ENCODE results near the gene EPOP.
A peak's percentile ranks its signal among the peaks of the same experiment; 100 is the strongest.

The EPOP gene

GRCh38 chr17:38706505-38707216, 31.9 kb upstream of the EPOP start:
- H3K36me3 ChIP-seq (ENCODE audit: control insufficient read depth, low read length), result peaks cover 60% of the 10 kb centered on the region
- peak overlapping the region; percentile 77 for H3K4me2 ChIP-seq (ENCODE audit: low read length)
- no peaks in the 10 kb centered on the region for H3K27me3 ChIP-seq (ENCODE audit: control insufficient read depth, low read length)
- H3K79me2 ChIP-seq (ENCODE audit: control insufficient read depth, low read length), result peaks cover 44% of the 10 kb centered on the region
- peaks cover 32% of the 10 kb centered on the region for H3K4me1 ChIP-seq (ENCODE audit: control insufficient read depth, low read length)
- TF ChIP-seq EZH2phosphoT487 (IDR thresholded peaks at IDR 0.05; ENCODE audit: borderline replicate concordance, low read length) (no peak), CTCF (IDR thresholded peaks at IDR 0.05; ENCODE audit: low read depth, low read length, poor library complexity, severe bottlenecking) (no peak)
- H3K9me2 ChIP-seq (replicated peaks; ENCODE audit: control insufficient read depth, low read length), result no peaks in the 10 kb centered on the region
- peak overlapping the region; percentile 58 for H3K27ac ChIP-seq (ENCODE audit: low read depth, low read length)
- H4K20me1 ChIP-seq (ENCODE audit: control insufficient read depth, insufficient read depth, low read depth, low read length), result peaks cover 7% of the 10 kb centered on the region
- H3K4me3 ChIP-seq (ENCODE audit: low read length), result peak overlapping the region; percentile 97
- H3K9me3 ChIP-seq (ENCODE audit: control insufficient read depth, insufficient read depth, low read length), result no peaks in the 10 kb centered on the region
- peaks cover 20% of the 10 kb centered on the region for H3F3A ChIP-seq (ENCODE audit: control insufficient read depth, insufficient read depth)

GRCh38 chr17:38705803-38706504, 31.2 kb upstream of the EPOP start:
- Histone ChIP-seq H3K27ac (ENCODE audit: low read depth, low read length) (peak overlapping the region; percentile 58), H3K79me2 (ENCODE audit: control insufficient read depth, low read length) (peaks cover 44% of the 10 kb centered on the region), H3K4me2 (ENCODE audit: low read length) (peak overlapping the region; percentile 77), H3F3A (ENCODE audit: control insufficient read depth, insufficient read depth) (peaks cover 28% of the 10 kb centered on the region), H4K20me1 (ENCODE audit: control insufficient read depth, insufficient read depth, low read depth, low read length) (peaks cover 7% of the 10 kb centered on the region), H3K9me2 (replicated peaks; ENCODE audit: control insufficient read depth, low read length) (no peaks in the 10 kb centered on the region), H3K36me3 (ENCODE audit: control insufficient read depth, low read length) (peaks cover 53% of the 10 kb centered on the region), H3K4me3 (ENCODE audit: low read length) (peak overlapping the region; percentile 97), H3K27me3 (ENCODE audit: control insufficient read depth, low read length) (no peaks in the 10 kb centered on the region), H3K4me1 (ENCODE audit: control insufficient read depth, low read length) (peaks cover 39% of the 10 kb centered on the region), H3K9me3 (ENCODE audit: control insufficient read depth, insufficient read depth, low read length) (no peaks in the 10 kb centered on the region)
- TF ChIP-seq EZH2phosphoT487 (IDR thresholded peaks at IDR 0.05; ENCODE audit: borderline replicate concordance, low read length) (no peak), CTCF (IDR thresholded peaks at IDR 0.05; ENCODE audit: low read depth, low read length, poor library complexity, severe bottlenecking) (no peak)

- H3K4me1 ChIP-seq (ENCODE audit: control insufficient read depth, low read length), result peaks cover 44% of the 10 kb centered on the region
- H3K36me3 ChIP-seq (ENCODE audit: control insufficient read depth, low read length), result peaks cover 48% of the 10 kb centered on the region
- H4K20me1 ChIP-seq (ENCODE audit: control insufficient read depth, insufficient read depth, low read depth, low read length), result peaks cover 7% of the 10 kb centered on the region
- peak overlapping the region; percentile 77 for H3K4me2 ChIP-seq (ENCODE audit: low read length)
- peak overlapping the region; percentile 58 for H3K27ac ChIP-seq (ENCODE audit: low read depth, low read length)
- H3K79me2 ChIP-seq (ENCODE audit: control insufficient read depth, low read length), result peaks cover 44% of the 10 kb centered on the region
- H3K9me2 ChIP-seq (replicated peaks; ENCODE audit: control insufficient read depth, low read length), result no peaks in the 10 kb centered on the region
- H3K9me3 ChIP-seq (ENCODE audit: control insufficient read depth, insufficient read depth, low read length), result no peaks in the 10 kb centered on the region
- H3F3A ChIP-seq (ENCODE audit: control insufficient read depth, insufficient read depth), result peaks cover 32% of the 10 kb centered on the region
- TF ChIP-seq CTCF (IDR thresholded peaks at IDR 0.05; ENCODE audit: low read depth, low read length, poor library complexity, severe bottlenecking) (no peak), EZH2phosphoT487 (IDR thresholded peaks at IDR 0.05; ENCODE audit: borderline replicate concordance, low read length) (no peak)
- H3K27me3 ChIP-seq (ENCODE audit: control insufficient read depth, low read length), result no peaks in the 10 kb centered on the region
- peak overlapping the region; percentile 97 for H3K4me3 ChIP-seq (ENCODE audit: low read length)
These were observed 30.7 kb upstream of the EPOP start for GRCh38 chr17:38705523-38705802.
